Spinal cord (tissue), 10 donors: ENCODE data around the gene TMEM175. TPM values are rescaled to one million over a fixed set of nuclear protein-coding genes. Genes with fewer than 3 reads are reported as not detected.
"Not testable (repeated sequence)": the region's sequence is repeated elsewhere in the genome, so short reads cannot be mapped to it uniquely, and the experiment has no call there.

Experiments
- DNase-seq, 6 donors: peaks; one replicate each; pipeline versions ENCODE4 v3.0.0 to v3.0.0-alpha.2; 2013 to 2015; ENCODE audit warnings: low spot score in 6 of 6, low read depth in 4 of 6
- H3K27ac ChIP-seq: one replicate; pipeline ENCODE4 v1.5.1; 2013; ENCODE audit warnings: low read depth, low read length, control low read depth
- H3K27me3 ChIP-seq: one replicate; pipeline ENCODE4 v1.6.1; 2013; ENCODE audit warnings: low read length; ENCODE audit not compliant: control insufficient read depth, insufficient read depth
- H3K36me3 ChIP-seq: one replicate; pipeline ENCODE4 v1.6.1; 2013; ENCODE audit warnings: low read length; ENCODE audit not compliant: control insufficient read depth, insufficient read depth
- H3K4me1 ChIP-seq: one replicate; pipeline ENCODE4 v1.6.1; 2013; ENCODE audit warnings: low read length; ENCODE audit not compliant: control insufficient read depth, insufficient read depth
- H3K4me3 ChIP-seq: one replicate; pipeline ENCODE4 v1.5.1; 2013; ENCODE audit warnings: low read depth, low read length, control low read depth
- H3K9me3 ChIP-seq: one replicate; pipeline ENCODE4 v1.6.1; 2013; ENCODE audit warnings: low read length; ENCODE audit not compliant: control insufficient read depth, insufficient read depth
- WGBS: methylation state at CpG from one replicate; pipeline ENCODE4 v1.1.5; 2013; ENCODE audit warnings: missing lambda C conversion rate; ENCODE audit not compliant: insufficient coverage; 5-methylcytosine and 5-hydroxymethylcytosine counted together
- polyA plus RNA-seq, 2 donors: library from polyadenylated mRNA; unstranded; fragments of 120-200 nt; gene quantifications; one replicate each; pipeline ENCODE4 v1.2.1, GENCODE V29; 2013; ENCODE audit not compliant: insufficient read length in 2 of 2
- total RNA-seq, 2 donors: library from RNA; depleted of rRNA in 1 of 2; stranded (reverse); fragments of 120-200 nt in 1 of 2; fragments of >200 nt in 1 of 2; gene quantifications; one replicate each; pipeline versions ENCODE4 v1.2.3 to v1.2.4, GENCODE V29; 2013 to 2014
- donor health status: healthy.

TMEM175 gene
- total and polyA plus RNA-seq, 4 donors = 27.1 to 78.7 (median 51.4) TPM

DNA sequence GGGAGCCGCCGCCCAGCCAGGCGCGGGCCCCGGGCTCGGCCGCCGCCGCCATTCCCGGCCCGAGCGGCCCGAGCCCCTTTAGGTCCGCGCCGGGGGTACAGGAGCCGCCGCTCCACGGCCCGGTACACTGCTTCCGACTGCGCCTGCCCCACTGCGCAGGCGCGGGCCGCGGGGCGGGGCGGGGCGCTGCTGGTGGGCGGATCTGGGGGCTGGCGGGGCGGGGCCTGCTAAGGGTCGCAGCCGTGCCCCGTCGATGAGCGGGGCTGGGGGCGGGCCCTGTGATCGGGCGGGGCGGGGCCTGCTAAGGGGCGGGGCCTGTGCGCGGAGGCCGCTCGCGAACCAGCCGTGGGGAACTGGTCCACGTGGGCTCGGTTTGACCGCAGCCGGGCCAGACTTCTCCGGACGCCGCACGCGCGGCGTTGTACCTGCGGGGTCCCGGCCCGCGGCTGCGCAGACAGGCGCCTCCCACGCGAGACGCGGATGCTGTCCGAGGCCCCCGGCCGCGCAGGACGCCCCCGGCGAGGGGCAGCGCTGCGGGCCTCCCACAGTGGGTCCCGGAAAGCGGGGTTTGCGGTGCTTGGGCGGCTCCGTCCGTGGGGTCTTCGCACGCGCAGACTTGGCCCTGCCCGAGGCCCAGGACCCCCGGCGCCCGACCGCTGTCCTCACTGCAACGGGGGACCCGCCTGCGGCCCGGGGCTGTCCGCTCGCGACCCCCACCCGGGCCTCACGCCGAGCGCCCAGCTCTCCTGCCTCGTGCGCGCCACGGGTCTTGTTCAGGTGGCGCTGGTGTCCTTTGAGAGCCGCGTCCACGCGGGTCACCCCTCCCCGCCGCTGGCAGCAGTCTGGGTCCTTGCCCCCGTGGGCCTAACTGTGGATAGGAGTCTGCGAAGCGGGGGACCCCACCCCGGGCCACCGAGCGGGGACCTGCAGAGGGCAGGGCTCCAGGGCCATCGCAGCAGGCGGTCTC is 41.5 kb downstream of the TMEM175 start, which contains the start of gene DGKQ:
Gene DGKQ (minus strand): TSS at position 139 of the 967 bp plus-strand sequence. CDS start 87 bp downstream, at position 52.
- Histone ChIP-seq H3K36me3 (peaks cover 22% of the 10 kb centered on the region), H3K9me3 (no peaks in the 10 kb centered on the region), H3K27me3 (peaks cover under 1% of the 10 kb centered on the region), H3K4me3 (peak within 1 kb of the TSS; percentile 50), H3K27ac (no peak within 1 kb of the TSS), H3K4me1 (peaks cover 25% of the 10 kb centered on the region)
- DNase-seq = peak in 5 of 6 donors; percentile 65 to 95 (median 83)
- 16% methylated on average over 123 of the region's 123 CpGs for WGBS

DNA sequence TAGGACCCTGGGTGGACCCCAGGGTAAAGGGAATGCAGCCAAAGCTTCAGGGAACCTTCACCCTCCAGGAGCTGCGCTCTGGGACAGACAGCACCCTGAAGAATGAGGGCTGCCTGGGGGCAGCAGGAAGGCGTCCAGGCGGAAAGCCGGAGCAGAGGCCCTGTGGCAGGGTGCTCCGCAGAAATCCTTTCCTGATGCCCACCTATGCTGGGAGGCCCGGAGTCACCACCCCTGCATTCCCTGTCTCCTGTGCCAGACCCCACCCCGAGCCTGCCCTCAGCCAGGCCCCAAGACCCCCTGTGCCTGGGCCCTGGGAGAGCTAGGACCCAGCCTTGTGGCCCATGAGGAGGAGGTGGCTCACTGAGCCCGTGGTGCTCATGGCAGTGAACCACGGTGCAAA is 42.4 kb downstream of the TMEM175 start:
- no peak for DNase-seq
- H3K27me3 ChIP-seq = no peaks in the 10 kb centered on the region
- no peak overlapping the region for H3K27ac ChIP-seq
- H3K4me1 ChIP-seq = peaks cover 24% of the 10 kb centered on the region
- 96% methylated on average over 9 of the region's 9 CpGs for WGBS
- H3K36me3 ChIP-seq = peaks cover 24% of the 10 kb centered on the region
- no peaks in the 10 kb centered on the region for H3K9me3 ChIP-seq
- H3K4me3 ChIP-seq = no peak overlapping the region

DNA sequence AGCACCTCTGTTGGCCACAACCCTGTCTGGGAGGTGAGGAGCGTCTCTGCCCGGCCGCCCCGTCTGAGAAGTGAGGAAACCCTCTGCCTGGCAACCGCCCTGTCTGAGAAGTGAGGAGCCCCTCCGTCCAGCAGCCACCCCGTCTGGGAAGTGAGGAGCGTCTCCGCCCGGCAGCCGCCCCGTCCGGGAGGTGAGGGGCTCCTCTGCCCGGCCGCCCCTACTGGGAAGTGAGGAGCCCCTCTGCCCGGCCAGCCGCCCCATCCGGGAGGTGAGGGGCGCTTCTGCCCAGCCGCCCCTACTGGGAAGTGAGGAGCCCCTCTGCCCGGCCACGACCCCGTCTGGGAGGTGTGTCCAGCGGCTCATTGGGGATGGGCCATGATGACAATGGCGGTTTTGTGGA is 43.8 kb downstream of the TMEM175 start:
- not testable (repeated sequence) for H3K4me3 ChIP-seq, H3K9me3 ChIP-seq, H3K27me3 ChIP-seq, DNase-seq, H3K27ac ChIP-seq
- Histone ChIP-seq H3K4me1 (peaks cover 19% of the 10 kb centered on the region), H3K36me3 (peaks cover 19% of the 10 kb centered on the region)
- no CpG with 5 or more reads among the region's 25 CpGs for WGBS

DNA sequence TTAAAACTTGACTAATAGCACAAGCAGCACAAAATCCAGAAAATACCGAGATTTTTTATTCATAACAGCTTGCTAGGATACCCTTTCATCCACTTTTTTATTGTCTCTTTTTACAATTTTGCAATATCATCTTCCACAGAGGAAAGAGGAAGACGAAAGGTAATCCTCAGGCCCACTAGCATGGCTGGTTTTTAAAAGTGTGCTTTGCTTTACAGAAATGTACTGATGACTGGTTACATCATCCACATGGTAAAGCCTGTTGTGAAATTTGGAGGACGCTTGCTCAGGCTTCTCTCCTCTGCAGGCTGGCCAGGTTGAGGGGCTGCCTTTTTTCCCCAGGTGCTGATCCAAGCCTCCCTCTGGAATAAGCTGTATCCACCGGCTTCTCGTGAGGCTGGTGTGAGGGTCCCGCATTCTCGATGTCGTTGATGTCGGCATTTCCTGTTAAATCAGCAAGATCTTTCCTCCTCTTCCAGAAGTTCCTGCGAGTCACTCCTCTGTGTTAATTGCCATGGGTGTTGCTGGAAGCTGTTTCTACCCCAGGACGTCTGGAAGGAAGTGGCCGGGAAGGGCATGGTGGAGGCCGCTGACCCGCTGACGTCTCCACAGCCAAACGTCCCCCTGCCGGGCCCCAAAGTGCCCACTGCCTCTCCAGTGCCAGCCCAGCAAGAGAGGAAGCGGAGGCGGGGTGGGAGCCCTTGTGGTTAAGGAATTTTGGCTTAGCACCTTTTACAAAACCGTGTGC is 46.9 kb downstream of the TMEM175 start:
- no peak overlapping the region for H3K4me3 ChIP-seq
- 62% methylated on average over 17 of the region's 20 CpGs for WGBS
- no peaks in the 10 kb centered on the region for H3K27me3 ChIP-seq
- no peaks in the 10 kb centered on the region for H3K9me3 ChIP-seq
- H3K36me3 ChIP-seq = peaks cover 28% of the 10 kb centered on the region
- no peaks in the 10 kb centered on the region for H3K4me1 ChIP-seq
- no peak for DNase-seq
- H3K27ac ChIP-seq = no peak overlapping the region

DNA sequence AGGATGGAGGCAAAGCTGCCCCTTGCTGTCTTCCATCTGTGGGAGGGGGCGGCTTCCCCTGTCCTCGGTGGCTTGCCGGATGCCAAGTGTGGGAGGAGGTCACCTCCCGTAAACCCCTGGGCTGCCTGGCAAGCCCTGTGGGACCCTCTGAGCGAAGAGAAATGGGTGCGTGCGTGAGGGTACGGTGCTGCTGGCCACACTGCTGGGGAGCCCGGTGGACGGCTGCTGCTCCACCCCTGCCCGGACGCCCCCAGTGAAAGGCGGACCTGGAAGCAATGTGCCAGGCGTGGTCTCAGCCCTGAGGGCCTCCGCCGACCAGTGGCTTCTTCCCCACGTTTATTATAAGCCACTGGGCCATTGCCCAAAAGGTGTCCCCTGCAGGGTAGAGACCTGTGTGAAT is 50.0 kb downstream of the TMEM175 start:
- Histone ChIP-seq H3K27ac (no peak overlapping the region), H3K4me3 (no peak overlapping the region), H3K36me3 (peaks cover 30% of the 10 kb centered on the region), H3K4me1 (peaks cover 16% of the 10 kb centered on the region), H3K9me3 (no peaks in the 10 kb centered on the region), H3K27me3 (no peaks in the 10 kb centered on the region)
- no peak for DNase-seq
- WGBS = 88% methylated on average over 17 of the region's 17 CpGs

DNA sequence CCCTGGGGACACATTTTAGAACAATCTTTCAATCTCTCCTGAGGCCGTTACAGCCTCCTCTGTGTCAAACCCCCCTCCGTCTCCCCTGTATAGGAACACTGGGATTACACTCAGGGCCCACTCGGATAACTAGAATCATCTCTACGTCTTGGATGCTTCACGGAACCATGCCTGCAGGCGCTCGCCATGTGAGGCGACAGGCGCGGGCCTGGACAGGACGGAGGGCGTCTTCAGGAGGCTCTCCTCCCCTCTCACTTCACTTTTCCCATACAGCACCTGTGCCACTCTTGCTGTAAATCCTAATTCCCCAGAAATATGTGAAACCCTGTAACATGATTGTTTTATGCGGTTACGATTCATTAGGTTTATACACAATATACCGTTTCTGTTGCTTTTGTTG is 50.6 kb downstream of the TMEM175 start:
- H3K9me3 ChIP-seq = no peaks in the 10 kb centered on the region
- peaks cover 22% of the 10 kb centered on the region for H3K4me1 ChIP-seq
- peaks cover 33% of the 10 kb centered on the region for H3K36me3 ChIP-seq
- 94% methylated on average over 12 of the region's 15 CpGs for WGBS
- no peak for DNase-seq
- H3K27me3 ChIP-seq = no peaks in the 10 kb centered on the region
- no peak overlapping the region for H3K27ac ChIP-seq
- H3K4me3 ChIP-seq = no peak overlapping the region

DNA sequence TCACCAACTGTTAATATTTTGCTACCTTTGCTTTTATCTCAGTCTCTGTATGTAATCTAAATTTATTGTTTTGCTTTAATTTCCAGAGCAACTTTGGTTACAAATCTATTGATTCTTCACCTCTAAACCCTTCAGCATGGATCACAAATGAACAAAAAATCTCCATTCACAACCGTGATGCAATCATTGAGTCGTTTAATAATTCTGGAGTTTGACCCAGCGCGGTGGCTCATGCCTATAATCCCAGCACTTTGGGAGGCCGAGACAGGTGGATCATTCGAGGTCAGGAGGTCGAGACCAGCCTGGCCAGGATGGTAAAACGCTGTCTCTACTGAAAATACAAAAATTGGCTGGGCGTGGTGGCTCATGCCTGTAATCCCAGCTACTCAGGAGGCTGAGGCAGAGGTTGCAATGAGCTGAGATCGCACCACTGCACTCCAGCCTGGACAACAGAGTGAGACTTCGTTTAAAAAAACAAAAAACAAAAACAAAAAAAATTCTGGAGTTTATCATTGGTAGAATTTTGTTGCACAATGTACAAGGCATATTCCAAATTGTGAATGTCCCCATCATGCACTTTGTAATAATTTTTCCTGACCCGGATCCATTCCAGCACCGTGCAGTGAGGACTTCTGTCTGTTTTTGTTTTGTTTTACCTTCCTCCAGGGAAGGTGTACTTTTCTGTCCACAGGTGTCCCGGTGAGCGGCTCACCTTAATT is 52.2 kb downstream of the TMEM175 start:
- H3K27me3 ChIP-seq = no peaks in the 10 kb centered on the region
- peaks cover 44% of the 10 kb centered on the region for H3K36me3 ChIP-seq
- WGBS = 87% methylated on average over 10 of the region's 15 CpGs
- H3K4me3 ChIP-seq = no peak overlapping the region
- no peak overlapping the region for H3K27ac ChIP-seq
- DNase-seq = no peak
- peaks cover 34% of the 10 kb centered on the region for H3K4me1 ChIP-seq
- H3K9me3 ChIP-seq = no peaks in the 10 kb centered on the region

DNA sequence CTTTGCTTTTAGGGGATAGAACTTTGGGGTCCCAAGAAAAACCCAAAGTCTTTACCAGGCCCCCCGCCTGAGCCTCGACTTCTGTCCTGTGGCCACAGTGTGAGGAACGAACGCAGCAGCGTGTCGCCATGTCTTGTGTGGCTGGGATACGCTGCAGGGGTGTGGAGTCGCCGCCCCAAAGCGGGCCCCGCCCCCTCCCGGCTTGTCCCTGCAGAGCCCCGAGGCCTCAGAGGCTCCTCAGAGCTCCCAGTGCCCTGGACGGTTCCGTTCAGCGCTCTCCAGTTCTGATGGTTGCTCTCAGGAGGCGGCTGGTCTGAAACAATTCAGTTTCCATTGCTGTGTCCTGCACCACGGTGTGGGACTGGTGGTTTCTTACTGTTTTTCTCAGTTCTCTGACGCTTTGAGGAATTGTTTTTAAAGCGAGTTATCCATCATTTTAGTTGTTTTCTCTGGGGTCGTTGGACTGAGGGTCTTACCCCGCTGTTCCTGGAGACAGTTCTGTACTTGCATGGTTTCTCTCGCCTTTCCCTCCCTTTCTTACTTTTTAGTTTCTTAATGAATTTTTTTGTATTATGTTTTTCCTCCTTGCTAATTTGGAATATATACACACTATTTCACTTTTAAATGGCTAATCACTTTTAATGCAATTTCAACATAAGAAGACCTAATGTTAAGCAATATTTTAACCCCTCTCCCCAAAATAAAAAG is 53.0 kb downstream of the TMEM175 start:
- DNase-seq = peak in 2 of 6 donors; percentile 18 to 50
- 12% methylated on average over 17 of the region's 23 CpGs for WGBS
- H3K4me1 ChIP-seq = peaks cover 34% of the 10 kb centered on the region
- H3K27me3 ChIP-seq = no peaks in the 10 kb centered on the region
- peaks cover 50% of the 10 kb centered on the region for H3K36me3 ChIP-seq
- H3K4me3 ChIP-seq = no peak overlapping the region
- no peak overlapping the region for H3K27ac ChIP-seq
- H3K9me3 ChIP-seq = no peaks in the 10 kb centered on the region

DNA sequence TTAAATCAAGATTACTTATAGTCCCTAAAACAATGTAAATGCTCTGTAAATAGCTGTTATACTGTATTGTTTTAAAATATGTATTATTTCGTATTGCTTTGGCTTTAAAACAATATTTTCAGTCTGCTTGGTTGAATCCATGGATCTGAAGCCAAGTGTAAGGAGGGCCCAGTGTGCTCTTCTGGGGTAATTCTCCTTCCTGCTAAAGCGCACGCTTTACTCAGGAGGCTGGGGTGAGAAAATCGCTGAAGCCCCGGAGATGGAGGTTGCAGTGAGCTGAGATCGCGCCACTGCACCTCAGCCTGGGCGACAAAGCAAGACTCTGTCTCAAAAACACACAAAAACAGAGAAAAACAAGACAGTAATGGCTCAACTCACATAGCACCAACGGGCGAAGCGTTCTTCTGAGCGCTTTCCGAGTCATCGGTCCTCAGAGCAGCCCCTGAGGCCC is 54.2 kb downstream of the TMEM175 start:
- 0% methylated on average over 11 of the region's 14 CpGs for WGBS
- H3K27ac ChIP-seq = peak overlapping the region; percentile 61
- H3K4me1 ChIP-seq = peaks cover 34% of the 10 kb centered on the region
- no peaks in the 10 kb centered on the region for H3K9me3 ChIP-seq
- H3K4me3 ChIP-seq = peak overlapping the region; percentile 69
- H3K36me3 ChIP-seq = peaks cover 56% of the 10 kb centered on the region
- no peaks in the 10 kb centered on the region for H3K27me3 ChIP-seq
- no peak for DNase-seq
